ENCODE measurements around the gene GGT5. TPM values are rescaled to one million over a fixed set of nuclear protein-coding genes. Genes with fewer than 3 reads are reported as not detected.

GGT5 gene
- total RNA-seq, 1 experiment from 2014 or later, result 0.20 TPM

DNA sequence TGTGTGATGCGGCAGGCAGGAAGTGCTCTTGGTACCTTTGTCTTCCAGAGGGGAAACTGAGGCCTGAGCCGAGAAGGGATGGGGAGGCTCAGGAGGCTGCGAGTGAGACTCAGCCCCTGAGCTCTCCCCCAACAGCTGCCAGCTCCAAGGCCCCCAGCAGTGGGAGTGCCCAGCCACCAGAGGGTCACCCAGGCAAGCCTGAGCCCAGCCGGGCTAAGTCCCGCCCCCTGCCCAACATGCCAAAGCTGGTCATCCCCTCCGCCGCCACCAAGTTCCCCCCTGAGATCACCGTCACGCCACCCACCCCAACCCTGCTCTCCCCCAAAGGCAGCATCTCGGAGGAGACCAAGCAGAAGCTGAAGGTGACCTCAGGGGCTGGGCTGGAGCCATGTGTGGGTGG lies 67.4 kb downstream of the GGT5 start (continued):
- TF ChIP-seq, protein P1, sequence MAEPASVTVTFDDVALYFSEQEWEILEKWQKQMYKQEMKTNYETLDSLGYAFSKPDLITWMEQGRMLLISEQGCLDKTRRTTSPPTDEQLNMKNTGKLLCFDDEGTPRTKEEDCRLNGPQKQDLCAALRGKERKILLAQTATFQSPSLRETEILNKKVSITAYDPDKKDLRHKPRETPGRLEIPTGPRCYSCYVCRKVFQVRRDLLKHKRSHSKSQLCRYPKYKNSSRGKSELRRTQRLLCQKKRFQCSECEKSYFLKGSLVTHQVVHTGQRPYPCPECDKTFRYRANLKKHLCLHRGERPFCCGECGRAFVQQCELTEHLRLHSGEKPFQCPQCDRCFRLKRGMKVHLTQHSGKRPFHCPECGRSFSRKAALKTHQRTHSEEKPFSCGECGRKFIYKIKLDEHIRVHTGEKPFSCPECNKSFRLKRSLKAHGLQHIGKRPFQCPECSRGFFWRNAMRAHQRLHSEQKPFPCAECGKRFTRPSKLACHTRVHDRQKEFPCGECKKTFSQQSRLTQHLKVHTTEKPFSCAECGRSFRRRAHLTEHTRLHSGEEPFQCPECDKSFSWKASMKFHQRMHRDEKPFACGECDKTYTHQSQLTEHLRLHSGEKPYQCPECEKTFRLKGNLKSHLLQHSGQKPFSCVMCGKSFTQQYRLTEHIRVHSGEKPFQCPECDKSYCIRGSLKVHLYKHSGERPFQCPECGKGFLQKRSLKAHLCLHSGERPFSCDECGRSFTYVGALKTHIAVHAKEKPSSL (CRISPR knock-in tag; conservative IDR thresholded peaks at IDR 0.05), result no peak
- no peak for TF ChIP-seq RELA (CRISPR knock-in tag; IDR thresholded peaks at IDR 0.05; ENCODE audit: borderline replicate concordance)
- TF ChIP-seq, protein P2, sequence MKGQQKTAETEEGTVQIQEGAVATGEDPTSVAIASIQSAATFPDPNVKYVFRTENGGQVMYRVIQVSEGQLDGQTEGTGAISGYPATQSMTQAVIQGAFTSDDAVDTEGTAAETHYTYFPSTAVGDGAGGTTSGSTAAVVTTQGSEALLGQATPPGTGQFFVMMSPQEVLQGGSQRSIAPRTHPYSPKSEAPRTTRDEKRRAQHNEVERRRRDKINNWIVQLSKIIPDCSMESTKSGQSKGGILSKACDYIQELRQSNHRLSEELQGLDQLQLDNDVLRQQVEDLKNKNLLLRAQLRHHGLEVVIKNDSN (CRISPR knock-in tag; IDR thresholded peaks at IDR 0.05), result no peak
- TF ChIP-seq, protein P3, sequence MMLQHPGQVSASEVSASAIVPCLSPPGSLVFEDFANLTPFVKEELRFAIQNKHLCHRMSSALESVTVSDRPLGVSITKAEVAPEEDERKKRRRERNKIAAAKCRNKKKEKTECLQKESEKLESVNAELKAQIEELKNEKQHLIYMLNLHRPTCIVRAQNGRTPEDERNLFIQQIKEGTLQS (CRISPR knock-in tag; conservative IDR thresholded peaks at IDR 0.05), result no peak

DNA sequence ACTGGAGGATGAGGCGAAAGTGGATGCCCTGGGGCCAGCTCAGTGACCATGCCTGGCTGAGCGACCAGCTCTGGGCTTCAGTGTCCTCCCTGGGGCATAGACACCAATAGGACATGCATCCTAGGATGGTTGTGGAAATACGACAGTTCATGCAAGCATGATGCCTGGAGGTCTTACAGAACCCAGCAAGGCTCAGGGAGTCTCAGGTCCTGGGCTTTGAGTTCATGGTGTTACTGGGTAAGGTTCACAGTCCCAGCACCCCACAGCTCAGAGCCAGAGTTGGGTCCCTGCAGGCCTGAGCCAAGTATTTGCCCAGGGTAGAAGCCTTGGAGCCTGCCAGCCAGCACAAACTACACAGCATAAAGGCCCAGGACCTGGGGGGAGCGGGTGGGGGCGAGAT lies 67.8 kb downstream of the GGT5 start:
- DNase-seq (ENCODE audit: low spot score) (no peak), ATAC-seq (no peak)
- CTCF ChIA-PET, result interaction anchor here (0.7 to 5.0 kb wide), 9 partner anchors 8 to 83 kb away, joined by 3 to 96 read pairs (median 18); no protein-coding TSS in a partner anchor
- TF ChIP-seq NR3C1 (CRISPR knock-in tag; conservative IDR thresholded peaks at IDR 0.05; ENCODE audit: low read depth) (no peak), TEAD4 (CRISPR knock-in tag; IDR thresholded peaks at IDR 0.05) (no peak), ZNF423 (CRISPR knock-in tag; IDR thresholded peaks at IDR 0.05) (no peak), ETV6 (CRISPR knock-in tag; IDR thresholded peaks at IDR 0.05) (no peak), MYBL2 (CRISPR knock-in tag; IDR thresholded peaks at IDR 0.05) (no peak)
- TF ChIP-seq, protein P4, sequence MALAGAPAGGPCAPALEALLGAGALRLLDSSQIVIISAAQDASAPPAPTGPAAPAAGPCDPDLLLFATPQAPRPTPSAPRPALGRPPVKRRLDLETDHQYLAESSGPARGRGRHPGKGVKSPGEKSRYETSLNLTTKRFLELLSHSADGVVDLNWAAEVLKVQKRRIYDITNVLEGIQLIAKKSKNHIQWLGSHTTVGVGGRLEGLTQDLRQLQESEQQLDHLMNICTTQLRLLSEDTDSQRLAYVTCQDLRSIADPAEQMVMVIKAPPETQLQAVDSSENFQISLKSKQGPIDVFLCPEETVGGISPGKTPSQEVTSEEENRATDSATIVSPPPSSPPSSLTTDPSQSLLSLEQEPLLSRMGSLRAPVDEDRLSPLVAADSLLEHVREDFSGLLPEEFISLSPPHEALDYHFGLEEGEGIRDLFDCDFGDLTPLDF (CRISPR knock-in tag; IDR thresholded peaks at IDR 0.05), result no peak
- TF ChIP-seq, protein P5, sequence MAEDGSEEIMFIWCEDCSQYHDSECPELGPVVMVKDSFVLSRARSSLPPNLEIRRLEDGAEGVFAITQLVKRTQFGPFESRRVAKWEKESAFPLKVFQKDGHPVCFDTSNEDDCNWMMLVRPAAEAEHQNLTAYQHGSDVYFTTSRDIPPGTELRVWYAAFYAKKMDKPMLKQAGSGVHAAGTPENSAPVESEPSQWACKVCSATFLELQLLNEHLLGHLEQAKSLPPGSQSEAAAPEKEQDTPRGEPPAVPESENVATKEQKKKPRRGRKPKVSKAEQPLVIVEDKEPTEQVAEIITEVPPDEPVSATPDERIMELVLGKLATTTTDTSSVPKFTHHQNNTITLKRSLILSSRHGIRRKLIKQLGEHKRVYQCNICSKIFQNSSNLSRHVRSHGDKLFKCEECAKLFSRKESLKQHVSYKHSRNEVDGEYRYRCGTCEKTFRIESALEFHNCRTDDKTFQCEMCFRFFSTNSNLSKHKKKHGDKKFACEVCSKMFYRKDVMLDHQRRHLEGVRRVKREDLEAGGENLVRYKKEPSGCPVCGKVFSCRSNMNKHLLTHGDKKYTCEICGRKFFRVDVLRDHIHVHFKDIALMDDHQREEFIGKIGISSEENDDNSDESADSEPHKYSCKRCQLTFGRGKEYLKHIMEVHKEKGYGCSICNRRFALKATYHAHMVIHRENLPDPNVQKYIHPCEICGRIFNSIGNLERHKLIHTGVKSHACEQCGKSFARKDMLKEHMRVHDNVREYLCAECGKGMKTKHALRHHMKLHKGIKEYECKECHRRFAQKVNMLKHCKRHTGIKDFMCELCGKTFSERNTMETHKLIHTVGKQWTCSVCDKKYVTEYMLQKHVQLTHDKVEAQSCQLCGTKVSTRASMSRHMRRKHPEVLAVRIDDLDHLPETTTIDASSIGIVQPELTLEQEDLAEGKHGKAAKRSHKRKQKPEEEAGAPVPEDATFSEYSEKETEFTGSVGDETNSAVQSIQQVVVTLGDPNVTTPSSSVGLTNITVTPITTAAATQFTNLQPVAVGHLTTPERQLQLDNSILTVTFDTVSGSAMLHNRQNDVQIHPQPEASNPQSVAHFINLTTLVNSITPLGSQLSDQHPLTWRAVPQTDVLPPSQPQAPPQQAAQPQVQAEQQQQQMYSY (CRISPR knock-in tag; IDR thresholded peaks at IDR 0.05), result no peak
- no peaks in the 10 kb centered on the region for H3K27me3 Mint-ChIP-seq (ENCODE audit: low read depth)
- H3K9me3 Mint-ChIP-seq, result no peaks in the 10 kb centered on the region
- POLR2A ChIA-PET, result no interaction called here
- peaks cover 7% of the 10 kb centered on the region for H3K4me1 Mint-ChIP-seq
- H3K4me3 Mint-ChIP-seq, result no peak overlapping the region
- H3K27ac Mint-ChIP-seq, result no peak overlapping the region
- peaks cover 8% of the 10 kb centered on the region; the same call in 1 of the 2 replicates for H3K36me3 Mint-ChIP-seq

DNA sequence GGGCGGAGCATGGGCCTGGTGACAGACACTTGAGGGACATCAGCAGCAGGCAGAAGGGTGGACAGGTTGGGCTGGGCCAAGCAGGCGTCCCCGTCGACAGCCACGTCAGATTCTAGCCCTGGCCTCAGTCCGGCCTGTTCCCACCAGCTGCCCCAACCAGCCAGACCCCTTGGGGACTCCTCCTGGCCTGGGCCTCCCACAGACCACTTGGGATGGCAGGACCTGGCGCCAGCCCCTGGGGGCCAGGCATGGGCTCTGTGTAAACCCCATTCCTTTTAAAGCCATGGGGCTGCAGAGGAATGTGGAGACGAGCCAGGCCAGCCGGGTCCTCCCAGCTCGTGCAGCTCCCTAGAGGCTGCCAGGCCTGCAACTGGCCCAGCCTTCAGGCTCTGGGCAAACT lies 68.3 kb downstream of the GGT5 start:
- no peak overlapping the region for H3K4me3 Mint-ChIP-seq
- CTCF ChIA-PET, result interaction anchor here (0.7 to 5.0 kb wide), 9 partner anchors 9 to 83 kb away, joined by 3 to 96 read pairs (median 18); no protein-coding TSS in a partner anchor
- DNase-seq (ENCODE audit: low spot score), result no peak
- TF ChIP-seq, protein P6, sequence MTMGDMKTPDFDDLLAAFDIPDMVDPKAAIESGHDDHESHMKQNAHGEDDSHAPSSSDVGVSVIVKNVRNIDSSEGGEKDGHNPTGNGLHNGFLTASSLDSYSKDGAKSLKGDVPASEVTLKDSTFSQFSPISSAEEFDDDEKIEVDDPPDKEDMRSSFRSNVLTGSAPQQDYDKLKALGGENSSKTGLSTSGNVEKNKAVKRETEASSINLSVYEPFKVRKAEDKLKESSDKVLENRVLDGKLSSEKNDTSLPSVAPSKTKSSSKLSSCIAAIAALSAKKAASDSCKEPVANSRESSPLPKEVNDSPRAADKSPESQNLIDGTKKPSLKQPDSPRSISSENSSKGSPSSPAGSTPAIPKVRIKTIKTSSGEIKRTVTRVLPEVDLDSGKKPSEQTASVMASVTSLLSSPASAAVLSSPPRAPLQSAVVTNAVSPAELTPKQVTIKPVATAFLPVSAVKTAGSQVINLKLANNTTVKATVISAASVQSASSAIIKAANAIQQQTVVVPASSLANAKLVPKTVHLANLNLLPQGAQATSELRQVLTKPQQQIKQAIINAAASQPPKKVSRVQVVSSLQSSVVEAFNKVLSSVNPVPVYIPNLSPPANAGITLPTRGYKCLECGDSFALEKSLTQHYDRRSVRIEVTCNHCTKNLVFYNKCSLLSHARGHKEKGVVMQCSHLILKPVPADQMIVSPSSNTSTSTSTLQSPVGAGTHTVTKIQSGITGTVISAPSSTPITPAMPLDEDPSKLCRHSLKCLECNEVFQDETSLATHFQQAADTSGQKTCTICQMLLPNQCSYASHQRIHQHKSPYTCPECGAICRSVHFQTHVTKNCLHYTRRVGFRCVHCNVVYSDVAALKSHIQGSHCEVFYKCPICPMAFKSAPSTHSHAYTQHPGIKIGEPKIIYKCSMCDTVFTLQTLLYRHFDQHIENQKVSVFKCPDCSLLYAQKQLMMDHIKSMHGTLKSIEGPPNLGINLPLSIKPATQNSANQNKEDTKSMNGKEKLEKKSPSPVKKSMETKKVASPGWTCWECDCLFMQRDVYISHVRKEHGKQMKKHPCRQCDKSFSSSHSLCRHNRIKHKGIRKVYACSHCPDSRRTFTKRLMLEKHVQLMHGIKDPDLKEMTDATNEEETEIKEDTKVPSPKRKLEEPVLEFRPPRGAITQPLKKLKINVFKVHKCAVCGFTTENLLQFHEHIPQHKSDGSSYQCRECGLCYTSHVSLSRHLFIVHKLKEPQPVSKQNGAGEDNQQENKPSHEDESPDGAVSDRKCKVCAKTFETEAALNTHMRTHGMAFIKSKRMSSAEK (CRISPR knock-in tag; IDR thresholded peaks at IDR 0.05; ENCODE audit: borderline replicate concordance), result no peak
- TF ChIP-seq, protein P7, sequence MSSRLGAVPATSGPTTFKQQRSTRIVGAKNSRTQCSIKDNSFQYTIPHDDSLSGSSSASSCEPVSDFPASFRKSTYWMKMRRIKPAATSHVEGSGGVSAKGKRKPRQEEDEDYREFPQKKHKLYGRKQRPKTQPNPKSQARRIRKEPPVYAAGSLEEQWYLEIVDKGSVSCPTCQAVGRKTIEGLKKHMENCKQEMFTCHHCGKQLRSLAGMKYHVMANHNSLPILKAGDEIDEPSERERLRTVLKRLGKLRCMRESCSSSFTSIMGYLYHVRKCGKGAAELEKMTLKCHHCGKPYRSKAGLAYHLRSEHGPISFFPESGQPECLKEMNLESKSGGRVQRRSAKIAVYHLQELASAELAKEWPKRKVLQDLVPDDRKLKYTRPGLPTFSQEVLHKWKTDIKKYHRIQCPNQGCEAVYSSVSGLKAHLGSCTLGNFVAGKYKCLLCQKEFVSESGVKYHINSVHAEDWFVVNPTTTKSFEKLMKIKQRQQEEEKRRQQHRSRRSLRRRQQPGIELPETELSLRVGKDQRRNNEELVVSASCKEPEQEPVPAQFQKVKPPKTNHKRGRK (CRISPR knock-in tag; IDR thresholded peaks at IDR 0.05; ENCODE audit: borderline replicate concordance), result no peak
- TF ChIP-seq, protein P8, sequence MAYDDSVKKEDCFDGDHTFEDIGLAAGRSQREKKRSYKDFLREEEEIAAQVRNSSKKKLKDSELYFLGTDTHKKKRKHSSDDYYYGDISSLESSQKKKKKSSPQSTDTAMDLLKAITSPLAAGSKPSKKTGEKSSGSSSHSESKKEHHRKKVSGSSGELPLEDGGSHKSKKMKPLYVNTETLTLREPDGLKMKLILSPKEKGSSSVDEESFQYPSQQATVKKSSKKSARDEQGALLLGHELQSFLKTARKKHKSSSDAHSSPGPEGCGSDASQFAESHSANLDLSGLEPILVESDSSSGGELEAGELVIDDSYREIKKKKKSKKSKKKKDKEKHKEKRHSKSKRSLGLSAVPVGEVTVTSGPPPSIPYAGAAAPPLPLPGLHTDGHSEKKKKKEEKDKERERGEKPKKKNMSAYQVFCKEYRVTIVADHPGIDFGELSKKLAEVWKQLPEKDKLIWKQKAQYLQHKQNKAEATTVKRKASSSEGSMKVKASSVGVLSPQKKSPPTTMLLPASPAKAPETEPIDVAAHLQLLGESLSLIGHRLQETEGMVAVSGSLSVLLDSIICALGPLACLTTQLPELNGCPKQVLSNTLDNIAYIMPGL (CRISPR knock-in tag; IDR thresholded peaks at IDR 0.05), result no peak
- TF ChIP-seq, protein P3 (CRISPR knock-in tag; conservative IDR thresholded peaks at IDR 0.05), result no peak

More for the DNA sequence above, 68.3 kb downstream of the GGT5 start:
- H3K27me3 Mint-ChIP-seq (ENCODE audit: low read depth), result no peaks in the 10 kb centered on the region
- no peak for ATAC-seq
- H3K27ac Mint-ChIP-seq, result no peak overlapping the region
- POLR2A ChIA-PET, result no interaction called here
- no peaks in the 10 kb centered on the region for H3K9me3 Mint-ChIP-seq
- H3K36me3 Mint-ChIP-seq, result peaks cover 8% of the 10 kb centered on the region; the same call in 1 of the 2 replicates
- peaks cover 7% of the 10 kb centered on the region for H3K4me1 Mint-ChIP-seq

Data from WTC11 (cell line).